Astrocyte of the cerebellum (primary cell): ENCODE results near the gene CHID1.
A peak's percentile ranks its signal among the peaks of the same experiment; 100 is the strongest.

Experiments used
- DNase-seq: peaks from one replicate; pipeline ENCODE4 v3.0.0-alpha.2; 2011; ENCODE audit warnings: low read depth
- H3K4me3 ChIP-seq: 2 replicates; pipeline ENCODE4 v1.5.1; 2011; ENCODE audit warnings: mild to moderate bottlenecking, low read depth, low read length, moderate library complexity
- CTCF ChIP-seq: IDR thresholded peaks from 2 replicates; pipeline ENCODE4 v1.5.1; 2012; ENCODE audit warnings: low read length, low read depth, moderate library complexity, mild to moderate bottlenecking; ENCODE audit errors: missing control alignments
- in situ Hi-C: cut with HindIII; loops from 2 replicates; pipeline ENCODE4 v1.10.0; 2017; ENCODE audit warnings: low sequenced_read_pairs

Gene CHID1

DNA sequence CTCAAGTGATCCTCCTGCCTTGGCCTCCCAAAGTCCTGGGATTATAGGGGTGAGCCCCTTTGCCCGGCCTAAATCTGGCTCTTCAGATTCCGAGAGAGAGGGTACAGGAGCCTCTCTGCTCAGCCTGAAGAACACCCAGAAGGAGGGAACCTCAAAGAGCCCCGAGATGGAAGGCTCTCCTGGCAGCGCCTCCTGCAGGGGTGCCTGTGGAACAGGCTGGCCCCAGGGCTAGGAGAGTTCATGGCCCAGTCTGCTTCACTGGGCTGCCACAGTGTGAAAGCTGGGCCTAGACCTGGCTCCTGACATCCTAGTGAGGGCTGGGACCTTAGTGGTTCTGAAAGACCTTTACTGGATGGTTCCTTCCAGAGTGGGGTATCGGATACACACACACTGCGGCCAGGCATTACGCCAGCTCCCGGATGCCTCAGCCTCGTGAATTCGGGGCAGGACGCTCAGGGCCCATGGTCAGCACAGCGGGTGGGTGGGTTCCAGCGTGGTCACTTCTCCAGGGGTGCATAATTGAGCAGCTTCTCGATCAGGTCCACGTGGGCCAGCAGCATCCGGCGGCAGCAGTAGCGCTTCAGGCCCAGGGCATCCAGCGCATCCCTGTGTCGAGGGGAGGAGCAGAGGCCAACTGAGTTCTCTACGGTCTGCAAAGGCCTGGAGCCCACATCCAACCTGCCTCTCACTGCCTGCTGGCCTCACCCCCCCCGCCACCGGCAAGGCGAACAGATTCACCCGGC, 70.6 kb downstream of the CHID1 start:
- H3K4me3 ChIP-seq: no peak overlapping the region
- in situ Hi-C loops: no loop called here
- DNase-seq: no peak
- TF ChIP-seq CTCF: peak; percentile 26

- in situ Hi-C loops: no loop called here
- TF ChIP-seq CTCF: no peak
- no peak overlapping the region for H3K4me3 ChIP-seq
- no peak for DNase-seq
Measured at GRCh38 chr11:839280-839623, 71.4 kb downstream of the CHID1 start.

- DNase-seq: no peak
- peak; percentile 15 for TF ChIP-seq CTCF
- in situ Hi-C loops: no loop called here
- no peak overlapping the region for H3K4me3 ChIP-seq
Measured at GRCh38 chr11:838441-839279, 72.0 kb downstream of the CHID1 start.

GRCh38 chr11:837990-838307, 72.7 kb downstream of the CHID1 start:
- in situ Hi-C loops: no loop called here
- no peak for DNase-seq
- H3K4me3 ChIP-seq: no peak overlapping the region
- TF ChIP-seq CTCF: no peak

GRCh38 chr11:837189-837989, 73.2 kb downstream of the CHID1 start:
- TF ChIP-seq CTCF: no peak
- no peak overlapping the region for H3K4me3 ChIP-seq
- no peak for DNase-seq
- in situ Hi-C loops: no loop called here

DNA sequence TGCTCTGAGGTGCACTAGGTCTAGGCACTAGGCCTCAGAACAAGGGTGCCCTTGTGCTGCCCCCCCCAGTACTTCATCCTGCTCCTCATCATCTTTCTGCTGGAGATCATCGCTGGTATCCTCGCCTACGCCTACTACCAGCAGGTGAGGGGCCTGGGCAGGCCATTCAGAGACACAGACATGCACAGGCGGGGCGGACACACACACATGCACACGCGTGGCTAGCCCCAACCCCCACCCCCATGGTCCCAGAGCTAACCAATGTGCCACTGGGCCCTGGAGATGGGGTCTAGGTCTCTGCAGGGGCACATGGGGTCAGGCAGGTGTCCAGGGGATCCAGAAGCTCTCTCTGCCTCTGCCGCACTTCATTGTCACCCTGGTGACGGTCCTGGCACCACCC, 73.9 kb downstream of the CHID1 start:
- DNase-seq: no peak
- in situ Hi-C loops: no loop called here
- no peak overlapping the region for H3K4me3 ChIP-seq
- TF ChIP-seq CTCF: no peak
